Loucy (cell line): ENCODE data around the gene RNF130.
"Not testable (repeated sequence)": the region's sequence is repeated elsewhere in the genome, so short reads cannot be mapped to it uniquely, and the experiment has no call there.

Experiments used
- H2AFZ ChIP-seq: fragments of 200-600 bp; sonication (generic); 2 replicates; pipeline ENCODE4 v1.6.0; 2016; ENCODE audit warnings: antibody characterized with exemption, mild to moderate bottlenecking, low read length, moderate library complexity
- H3F3A ChIP-seq: fragments of 200-600 bp; 2 replicates; pipeline ENCODE4 v1.6.0; 2016; ENCODE audit warnings: antibody characterized with exemption, low read depth, mild to moderate bottlenecking
- H3K27me3 ChIP-seq: fragments of 200-600 bp; sonication (generic); 2 replicates; pipeline ENCODE4 v1.6.1; 2014; ENCODE audit warnings: low read length, mild to moderate bottlenecking; ENCODE audit not compliant: insufficient read depth, poor library complexity, severe bottlenecking
- H3K36me3 ChIP-seq: fragments of 200-600 bp; sonication (generic); 2 replicates; pipeline ENCODE4 v1.6.1; 2016; ENCODE audit warnings: low read length; ENCODE audit not compliant: insufficient read depth
- H3K4me1 ChIP-seq: fragments of 200-600 bp; sonication (generic); 2 replicates; pipeline ENCODE4 v1.5.1; 2014; ENCODE audit warnings: low read length, mild to moderate bottlenecking; ENCODE audit not compliant: insufficient read depth, poor library complexity, severe bottlenecking
- H3K4me2 ChIP-seq: fragments of 200-600 bp; sonication (generic); 2 replicates; pipeline ENCODE4 v1.6.0; 2014; ENCODE audit warnings: antibody characterized with exemption, low read length, low read depth, mild to moderate bottlenecking; ENCODE audit not compliant: poor library complexity, severe bottlenecking
- H3K4me3 ChIP-seq: fragments of 200-600 bp; sonication (generic); 2 replicates; pipeline ENCODE4 v1.5.1; 2014; ENCODE audit warnings: low read length, mild to moderate bottlenecking, mixed read lengths; ENCODE audit not compliant: poor library complexity, severe bottlenecking
- H3K79me2 ChIP-seq: fragments of 200-600 bp; sonication (generic); 2 replicates; pipeline ENCODE4 v1.6.1; 2014; ENCODE audit warnings: low read length; ENCODE audit not compliant: insufficient read depth
- H3K9ac ChIP-seq: fragments of 200-600 bp; sonication (generic); 2 replicates; pipeline ENCODE4 v1.6.0; 2014; ENCODE audit warnings: mild to moderate bottlenecking, low read depth, low read length, moderate library complexity; ENCODE audit not compliant: poor library complexity, severe bottlenecking
- H3K9me2 ChIP-seq: fragments of 200-600 bp; sonication (generic); replicated peaks from 2 replicates; pipeline ENCODE4 v1.6.1; 2016; ENCODE audit warnings: low read depth, low read length, mixed read lengths
- H3K9me3 ChIP-seq: fragments of 200-600 bp; sonication (generic); 2 replicates; pipeline ENCODE4 v1.6.1; 2014; ENCODE audit warnings: mild to moderate bottlenecking, antibody characterized with exemption, low read length, low read depth; ENCODE audit not compliant: insufficient read depth
- H4K20me1 ChIP-seq: fragments of 200-600 bp; sonication (generic); 2 replicates; pipeline ENCODE4 v1.6.0; 2014; ENCODE audit warnings: antibody characterized with exemption, low read length, mild to moderate bottlenecking; ENCODE audit not compliant: insufficient read depth, poor library complexity, severe bottlenecking
- CTCF ChIP-seq: fragments of 200-600 bp; sonication (generic); conservative IDR thresholded peaks from 2 replicates; pipeline ENCODE4 v1.5.1; 2014; ENCODE audit warnings: mild to moderate bottlenecking, antibody characterized with exemption, low read length
- EZH2phosphoT487 ChIP-seq: fragments of 200-600 bp; IDR thresholded peaks from 2 replicates; pipeline ENCODE4 v1.6.1; 2018; ENCODE audit warnings: antibody characterized with exemption, mild to moderate bottlenecking, moderate library complexity, borderline replicate concordance

RNF130 gene

GRCh38 chr5:179963375-179963774 is 108.2 kb downstream of the RNF130 start:
- Histone ChIP-seq H3K79me2 (no peaks in the 10 kb centered on the region), H3K9ac (no peak overlapping the region), H3K4me2 (no peak overlapping the region), H4K20me1 (no peaks in the 10 kb centered on the region), H3K4me1 (no peaks in the 10 kb centered on the region), H2AFZ (no peak overlapping the region), H3K9me2 (no peaks in the 10 kb centered on the region), H3K36me3 (peaks cover 45% of the 10 kb centered on the region; the same call in 1 of the 2 replicates), H3K27me3 (no peaks in the 10 kb centered on the region), H3F3A (no peaks in the 10 kb centered on the region), H3K4me3 (no peak overlapping the region), H3K9me3 (no peaks in the 10 kb centered on the region)
- TF ChIP-seq EZH2phosphoT487 (no peak), CTCF (no peak)

DNA sequence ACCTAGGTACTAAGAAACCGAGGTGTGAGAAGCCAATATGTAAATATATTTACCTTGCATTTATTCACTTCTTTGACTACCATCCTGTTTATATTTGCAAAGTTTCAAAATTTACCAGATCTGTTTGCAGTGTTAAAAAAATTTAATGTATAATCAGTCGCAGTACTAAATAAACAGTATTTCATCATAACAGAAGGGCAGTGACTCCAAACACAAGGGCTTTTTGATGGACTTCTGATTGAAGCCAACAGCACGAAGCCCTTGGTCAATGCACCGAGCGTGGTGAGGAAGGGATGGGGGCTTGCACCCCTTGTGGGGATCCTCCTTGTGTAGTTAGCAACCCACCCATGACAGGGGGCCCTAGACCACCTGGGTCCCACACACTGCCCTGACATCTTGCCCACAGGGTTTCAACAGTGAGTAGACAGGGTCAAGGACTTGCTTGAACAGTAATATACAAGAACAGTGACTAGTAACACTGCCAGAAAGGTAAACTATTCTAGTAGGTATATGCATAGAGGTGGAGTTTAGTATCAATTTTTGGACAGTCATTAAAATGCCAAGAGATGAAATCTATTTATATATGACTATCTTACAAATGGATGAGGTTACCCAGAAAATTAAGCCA is 111.2 kb downstream of the RNF130 start:
- Histone ChIP-seq H2AFZ (no peak overlapping the region), H3K27me3 (no peaks in the 10 kb centered on the region), H3F3A (no peaks in the 10 kb centered on the region), H4K20me1 (no peaks in the 10 kb centered on the region), H3K79me2 (no peaks in the 10 kb centered on the region), H3K9me2 (no peaks in the 10 kb centered on the region), H3K4me2 (no peak overlapping the region), H3K4me1 (no peaks in the 10 kb centered on the region), H3K9me3 (no peaks in the 10 kb centered on the region), H3K4me3 (no peak overlapping the region), H3K36me3 (peaks cover 26% of the 10 kb centered on the region; the same call in 1 of the 2 replicates), H3K9ac (no peak overlapping the region)
- TF ChIP-seq EZH2phosphoT487: no peak
- TF ChIP-seq CTCF: no peak

GRCh38 chr5:179959641-179960040 is 111.9 kb downstream of the RNF130 start:
- no peaks in the 10 kb centered on the region for H4K20me1 ChIP-seq
- no peak overlapping the region for H3K4me3 ChIP-seq
- peaks cover 24% of the 10 kb centered on the region; the same call in 1 of the 2 replicates for H3K36me3 ChIP-seq
- H3K9me3 ChIP-seq: no peaks in the 10 kb centered on the region
- H3K9me2 ChIP-seq: no peaks in the 10 kb centered on the region
- no peak overlapping the region for H3K4me2 ChIP-seq
- H2AFZ ChIP-seq: no peak overlapping the region
- H3K9ac ChIP-seq: no peak overlapping the region
- TF ChIP-seq CTCF: no peak
- no peak for TF ChIP-seq EZH2phosphoT487
- no peaks in the 10 kb centered on the region for H3F3A ChIP-seq
- no peaks in the 10 kb centered on the region for H3K27me3 ChIP-seq
- H3K4me1 ChIP-seq: no peaks in the 10 kb centered on the region
- no peaks in the 10 kb centered on the region for H3K79me2 ChIP-seq

DNA sequence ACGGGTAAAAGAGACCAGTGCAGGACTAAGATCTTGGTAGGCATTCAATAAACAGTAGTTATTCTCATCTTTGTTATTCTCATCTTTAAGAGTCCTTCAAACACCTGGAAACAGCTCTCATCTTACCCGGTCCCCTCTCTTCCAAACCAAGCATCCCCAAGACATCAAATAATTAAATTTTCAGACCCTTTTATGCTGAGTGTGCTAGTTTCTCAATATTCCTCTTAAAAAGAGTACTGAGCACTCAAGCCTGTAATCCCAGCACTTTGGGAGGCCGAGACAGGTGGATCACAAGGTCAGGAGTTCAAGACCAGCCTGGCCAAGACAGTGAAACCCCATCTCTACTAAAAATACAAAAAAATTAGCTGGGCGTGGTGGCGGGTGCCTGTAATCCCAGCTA is 112.4 kb downstream of the RNF130 start:
- not testable (repeated sequence) for H3K9me2 ChIP-seq, H3K27me3 ChIP-seq, H4K20me1 ChIP-seq, H3K9me3 ChIP-seq, H3K4me2 ChIP-seq, H3K9ac ChIP-seq, H3K4me3 ChIP-seq, H2AFZ ChIP-seq, H3F3A ChIP-seq, H3K79me2 ChIP-seq, H3K4me1 ChIP-seq
- H3K36me3 ChIP-seq: peaks cover 24% of the 10 kb centered on the region; the same call in 1 of the 2 replicates
